ENCODE data around the gene FOXP3.

GRCh38 chrX:49264460-49264859 is at the start of gene FOXP3:
- TF ChIP-seq ETS1 (IDR thresholded peaks at IDR 0.05), result no peak
- TF ChIP-seq REST (IDR thresholded peaks at IDR 0.05; ENCODE audit: unreplicated experiment), result no peak
- TF ChIP-seq JUNB (IDR thresholded peaks at IDR 0.05; ENCODE audit: unreplicated experiment), result no peak
